ENCODE data around the gene ATE1. TPM values are rescaled to one million over a fixed set of nuclear protein-coding genes. Genes with fewer than 3 reads are reported as not detected.
"Not testable (repeated sequence)": the region's sequence is repeated elsewhere in the genome, so short reads cannot be mapped to it uniquely, and the experiment has no call there.

ATE1 gene
- total and polyA plus RNA-seq, 4 donors, result 18.3 to 60.7 (median 35.5) TPM

DNA sequence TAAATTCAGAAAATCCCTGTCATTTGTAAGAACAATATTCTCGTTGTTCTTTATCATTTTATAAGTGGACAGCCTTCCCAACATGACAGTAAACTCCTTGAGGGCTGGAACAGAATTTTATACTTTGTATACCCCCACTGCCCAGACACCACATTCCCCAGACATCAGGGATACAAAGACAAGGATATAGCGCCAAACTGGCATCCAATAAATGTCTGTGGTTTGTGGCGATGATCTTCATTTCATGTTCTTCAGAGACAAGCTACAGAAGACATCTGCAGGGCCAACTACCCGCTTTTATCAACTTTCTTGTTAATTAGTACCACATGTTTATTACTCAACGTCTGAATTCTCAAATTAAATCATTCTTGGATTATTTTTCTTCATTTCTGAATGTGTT is 155.9 kb downstream of the ATE1 start:
- no peak for DNase-seq (ENCODE audit: low read depth in 4 of 6, low spot score in 6 of 6)
- WGBS (ENCODE audit: insufficient coverage), result no CpG with 5 or more reads among the region's 5 CpGs
- H3K4me1 ChIP-seq (ENCODE audit: control insufficient read depth, insufficient read depth, low read length), result no peaks in the 10 kb centered on the region

DNA sequence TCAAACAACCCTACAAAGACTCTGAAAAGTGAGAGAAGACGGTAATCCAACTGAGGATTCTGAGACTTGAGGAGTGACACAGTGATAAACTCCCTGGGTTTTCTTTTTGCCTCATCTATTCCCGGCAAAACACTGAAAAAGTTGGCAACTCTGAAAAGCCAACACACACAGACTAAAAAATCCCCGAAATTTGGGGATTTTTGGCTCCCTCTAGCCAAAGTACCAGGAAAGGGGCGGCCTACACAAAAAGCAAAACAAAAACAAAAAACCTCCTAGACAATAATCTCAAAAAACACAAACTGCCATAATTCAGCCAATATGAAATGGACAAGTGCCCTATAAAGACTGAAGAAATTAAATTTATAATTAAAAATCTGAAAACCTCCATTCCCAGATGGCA is 161.4 kb downstream of the ATE1 start:
- Histone ChIP-seq H3K27ac (ENCODE audit: low read depth, low read length) (no peak overlapping the region), H3K9me3 (ENCODE audit: control insufficient read depth, insufficient read depth, low read length) (peaks cover 3% of the 10 kb centered on the region), H3K4me1 (ENCODE audit: control insufficient read depth, insufficient read depth, low read length) (no peaks in the 10 kb centered on the region), H3K36me3 (ENCODE audit: control insufficient read depth, insufficient read depth, low read length) (no peaks in the 10 kb centered on the region), H3K4me3 (ENCODE audit: low read depth, low read length) (no peak overlapping the region), H3K27me3 (ENCODE audit: control insufficient read depth, insufficient read depth, low read length) (no peaks in the 10 kb centered on the region)
- no peak for DNase-seq (ENCODE audit: low read depth in 4 of 6, low spot score in 6 of 6)
- WGBS (ENCODE audit: insufficient coverage), result 100% methylated on average over 1 of the region's 4 CpGs

More for the DNA sequence above, 155.9 kb downstream of the ATE1 start:
- Histone ChIP-seq H3K27ac (ENCODE audit: low read depth, low read length) (no peak overlapping the region), H3K27me3 (ENCODE audit: control insufficient read depth, insufficient read depth, low read length) (no peaks in the 10 kb centered on the region), H3K36me3 (ENCODE audit: control insufficient read depth, insufficient read depth, low read length) (no peaks in the 10 kb centered on the region), H3K4me3 (ENCODE audit: low read depth, low read length) (no peak overlapping the region), H3K9me3 (ENCODE audit: control insufficient read depth, insufficient read depth, low read length) (peaks cover 3% of the 10 kb centered on the region)

- H3K4me1 ChIP-seq (ENCODE audit: control insufficient read depth, insufficient read depth, low read length), result no peaks in the 10 kb centered on the region
- H3K36me3 ChIP-seq (ENCODE audit: control insufficient read depth, insufficient read depth, low read length), result no peaks in the 10 kb centered on the region
- H3K9me3 ChIP-seq (ENCODE audit: control insufficient read depth, insufficient read depth, low read length), result peaks cover 6% of the 10 kb centered on the region
- WGBS (ENCODE audit: insufficient coverage), result no CpG with 5 or more reads among the region's 4 CpGs
- H3K27me3 ChIP-seq (ENCODE audit: control insufficient read depth, insufficient read depth, low read length), result no peaks in the 10 kb centered on the region
- H3K4me3 ChIP-seq (ENCODE audit: low read depth, low read length), result no peak overlapping the region
- no peak for DNase-seq (ENCODE audit: low read depth in 4 of 6, low spot score in 6 of 6)
- H3K27ac ChIP-seq (ENCODE audit: low read depth, low read length), result no peak overlapping the region
These were observed 162.6 kb downstream of the ATE1 start for GRCh38 chr10:121765204-121765603.

GRCh38 chr10:121764233-121764942 is 163.4 kb downstream of the ATE1 start:
- Histone ChIP-seq H3K27me3 (ENCODE audit: control insufficient read depth, insufficient read depth, low read length) (no peaks in the 10 kb centered on the region), H3K4me1 (ENCODE audit: control insufficient read depth, insufficient read depth, low read length) (no peaks in the 10 kb centered on the region), H3K27ac (ENCODE audit: low read depth, low read length) (no peak overlapping the region), H3K9me3 (ENCODE audit: control insufficient read depth, insufficient read depth, low read length) (peaks cover 11% of the 10 kb centered on the region), H3K4me3 (ENCODE audit: low read depth, low read length) (no peak overlapping the region), H3K36me3 (ENCODE audit: control insufficient read depth, insufficient read depth, low read length) (no peaks in the 10 kb centered on the region)
- WGBS (ENCODE audit: insufficient coverage), result no CpG with 5 or more reads among the region's 5 CpGs
- DNase-seq (ENCODE audit: low read depth in 4 of 6, low spot score in 6 of 6), result no peak

GRCh38 chr10:121757241-121757640 is 170.6 kb downstream of the ATE1 start:
- not testable (repeated sequence) for H3K4me3 ChIP-seq (ENCODE audit: low read depth, low read length); H3K9me3 ChIP-seq (ENCODE audit: control insufficient read depth, insufficient read depth, low read length); H3K36me3 ChIP-seq (ENCODE audit: control insufficient read depth, insufficient read depth, low read length); H3K27me3 ChIP-seq (ENCODE audit: control insufficient read depth, insufficient read depth, low read length); H3K4me1 ChIP-seq (ENCODE audit: control insufficient read depth, insufficient read depth, low read length); H3K27ac ChIP-seq (ENCODE audit: low read depth, low read length); DNase-seq (ENCODE audit: low read depth in 4 of 6, low spot score in 6 of 6)
- WGBS (ENCODE audit: insufficient coverage), result 100% methylated on average over 1 of the region's 1 CpG

GRCh38 chr10:121755496-121755895 is 172.3 kb downstream of the ATE1 start:
- H3K9me3 ChIP-seq (ENCODE audit: control insufficient read depth, insufficient read depth, low read length); H3K27ac ChIP-seq (ENCODE audit: low read depth, low read length); H3K27me3 ChIP-seq (ENCODE audit: control insufficient read depth, insufficient read depth, low read length); DNase-seq (ENCODE audit: low read depth in 4 of 6, low spot score in 6 of 6); H3K4me1 ChIP-seq (ENCODE audit: control insufficient read depth, insufficient read depth, low read length); H3K4me3 ChIP-seq (ENCODE audit: low read depth, low read length); H3K36me3 ChIP-seq (ENCODE audit: control insufficient read depth, insufficient read depth, low read length): not testable (repeated sequence)
- no CpG with 5 or more reads among the region's 2 CpGs for WGBS (ENCODE audit: insufficient coverage)

GRCh38 chr10:121754666-121755065 is 173.2 kb downstream of the ATE1 start:
- no peak for DNase-seq (ENCODE audit: low read depth in 4 of 6, low spot score in 6 of 6)
- Histone ChIP-seq H3K4me3 (ENCODE audit: low read depth, low read length) (no peak overlapping the region), H3K4me1 (ENCODE audit: control insufficient read depth, insufficient read depth, low read length) (no peaks in the 10 kb centered on the region), H3K9me3 (ENCODE audit: control insufficient read depth, insufficient read depth, low read length) (peaks cover under 1% of the 10 kb centered on the region), H3K27me3 (ENCODE audit: control insufficient read depth, insufficient read depth, low read length) (no peaks in the 10 kb centered on the region), H3K27ac (ENCODE audit: low read depth, low read length) (no peak overlapping the region), H3K36me3 (ENCODE audit: control insufficient read depth, insufficient read depth, low read length) (no peaks in the 10 kb centered on the region)
- WGBS (ENCODE audit: insufficient coverage), result no CpG with 5 or more reads among the region's 1 CpG

DNA sequence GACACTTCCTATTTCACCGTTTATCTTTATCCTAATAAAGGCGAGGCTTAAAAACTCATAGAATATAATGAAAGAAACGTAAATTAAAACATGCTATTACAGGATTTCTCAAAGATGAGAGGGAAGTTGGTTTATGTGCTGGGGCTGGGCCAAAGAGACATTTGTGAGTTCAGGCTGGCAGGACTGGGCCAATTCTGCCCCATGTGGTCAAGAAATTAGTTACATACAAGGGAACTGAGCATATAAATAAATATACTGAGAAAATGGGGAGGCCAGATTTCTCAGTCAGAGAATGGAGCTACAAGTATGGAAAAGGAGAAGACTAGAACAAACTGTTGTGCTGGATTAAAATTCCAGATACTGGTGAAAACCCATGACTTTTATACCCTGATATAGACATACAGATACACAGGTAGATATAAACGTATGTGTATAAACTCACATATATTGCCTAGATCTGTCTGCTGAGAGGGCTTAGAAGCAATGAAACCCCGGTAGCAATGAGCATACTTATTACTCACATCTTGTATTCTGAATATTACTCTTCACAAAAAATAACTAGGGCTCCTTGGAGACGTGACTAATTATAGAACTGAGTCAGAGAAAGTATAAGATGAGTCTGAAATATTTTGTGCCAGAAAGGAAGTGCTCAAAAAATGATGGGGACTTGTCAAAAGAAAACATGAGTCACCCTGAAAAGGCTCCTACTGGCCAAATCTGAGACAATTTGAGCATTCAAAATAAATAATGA is 173.9 kb downstream of the ATE1 start:
- WGBS (ENCODE audit: insufficient coverage), result no CpG with 5 or more reads among the region's 6 CpGs
- Histone ChIP-seq H3K27ac (ENCODE audit: low read depth, low read length) (no peak overlapping the region), H3K4me1 (ENCODE audit: control insufficient read depth, insufficient read depth, low read length) (no peaks in the 10 kb centered on the region), H3K36me3 (ENCODE audit: control insufficient read depth, insufficient read depth, low read length) (no peaks in the 10 kb centered on the region), H3K4me3 (ENCODE audit: low read depth, low read length) (no peak overlapping the region), H3K9me3 (ENCODE audit: control insufficient read depth, insufficient read depth, low read length) (no peaks in the 10 kb centered on the region), H3K27me3 (ENCODE audit: control insufficient read depth, insufficient read depth, low read length) (no peaks in the 10 kb centered on the region)
- no peak for DNase-seq (ENCODE audit: low read depth in 4 of 6, low spot score in 6 of 6)

GRCh38 chr10:121751191-121751760 is 176.6 kb downstream of the ATE1 start:
- H3K4me3 ChIP-seq (ENCODE audit: low read depth, low read length), result no peak overlapping the region
- no peaks in the 10 kb centered on the region for H3K36me3 ChIP-seq (ENCODE audit: control insufficient read depth, insufficient read depth, low read length)
- no peak overlapping the region for H3K27ac ChIP-seq (ENCODE audit: low read depth, low read length)
- H3K4me1 ChIP-seq (ENCODE audit: control insufficient read depth, insufficient read depth, low read length), result no peaks in the 10 kb centered on the region
- no peaks in the 10 kb centered on the region for H3K9me3 ChIP-seq (ENCODE audit: control insufficient read depth, insufficient read depth, low read length)
- no peaks in the 10 kb centered on the region for H3K27me3 ChIP-seq (ENCODE audit: control insufficient read depth, insufficient read depth, low read length)
- WGBS (ENCODE audit: insufficient coverage), result 67% methylated on average over 1 of the region's 3 CpGs
- no peak for DNase-seq (ENCODE audit: low read depth in 4 of 6, low spot score in 6 of 6)

Data from spinal cord (tissue), 10 donors.